Activated naive CD4-positive, alpha-beta T cell (primary cell): ENCODE results near the gene PIGZ.

Experiments used
- DNase-seq, 4 experiments: peaks; one replicate each; lab custom pipeline; 2025; lab: John Stamatoyannopoulos, UW

PIGZ gene, protein sequence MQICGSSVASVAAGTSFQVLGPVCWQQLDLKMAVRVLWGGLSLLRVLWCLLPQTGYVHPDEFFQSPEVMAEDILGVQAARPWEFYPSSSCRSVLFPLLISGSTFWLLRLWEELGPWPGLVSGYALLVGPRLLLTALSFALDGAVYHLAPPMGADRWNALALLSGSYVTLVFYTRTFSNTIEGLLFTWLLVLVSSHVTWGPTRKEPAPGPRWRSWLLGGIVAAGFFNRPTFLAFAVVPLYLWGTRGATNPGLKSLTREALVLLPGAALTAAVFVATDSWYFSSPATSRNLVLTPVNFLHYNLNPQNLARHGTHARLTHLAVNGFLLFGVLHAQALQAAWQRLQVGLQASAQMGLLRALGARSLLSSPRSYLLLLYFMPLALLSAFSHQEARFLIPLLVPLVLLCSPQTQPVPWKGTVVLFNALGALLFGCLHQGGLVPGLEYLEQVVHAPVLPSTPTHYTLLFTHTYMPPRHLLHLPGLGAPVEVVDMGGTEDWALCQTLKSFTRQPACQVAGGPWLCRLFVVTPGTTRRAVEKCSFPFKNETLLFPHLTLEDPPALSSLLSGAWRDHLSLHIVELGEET

DNA sequence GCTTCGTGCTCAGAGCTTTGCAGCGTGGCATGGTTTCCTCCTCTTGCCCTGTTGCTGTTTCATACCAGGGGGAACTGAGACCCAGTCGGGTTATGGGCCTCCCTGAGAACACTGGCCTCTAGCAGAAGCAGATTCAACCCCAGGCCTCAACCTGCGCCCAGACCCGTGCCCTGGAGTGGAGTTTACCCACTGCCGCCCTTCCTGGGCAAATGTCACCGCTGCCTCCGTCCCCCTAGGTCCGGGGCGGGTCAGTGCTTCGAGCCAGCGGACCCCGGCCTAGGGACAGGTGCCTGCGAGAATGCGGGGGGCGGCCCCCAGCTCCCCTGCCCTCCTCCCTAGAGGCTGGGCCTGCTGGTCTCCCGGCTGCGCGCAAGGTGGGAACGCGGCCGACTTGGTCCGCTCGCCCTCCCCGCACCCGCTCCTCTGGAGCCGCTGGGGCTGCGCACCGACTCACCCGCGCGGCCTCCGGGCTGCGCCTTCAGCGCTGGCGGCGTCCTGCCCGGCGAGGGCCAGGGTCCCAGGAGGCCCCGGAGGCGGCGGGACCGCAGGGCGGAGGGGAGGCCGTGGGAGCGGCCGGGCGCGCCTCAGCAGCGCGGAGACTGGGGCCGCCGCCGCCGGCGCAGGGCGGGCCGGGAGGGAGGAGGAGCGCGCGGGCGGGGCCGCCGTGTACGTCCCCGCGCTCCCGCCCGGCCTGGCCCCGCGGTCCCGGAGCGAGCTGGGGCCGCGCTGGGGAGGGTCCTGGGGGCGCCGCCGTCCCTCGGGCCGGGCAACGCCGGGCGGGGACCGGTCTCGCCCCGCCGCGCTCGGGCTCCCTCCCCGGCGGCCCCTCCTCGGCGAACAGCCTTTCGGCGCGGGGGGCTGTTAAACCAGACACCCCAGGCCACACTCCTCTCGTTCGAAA is at the start of gene PIGZ:
Gene PIGZ, minus strand, starts transcription at position 601 of the 901 bp plus-strand sequence. CDS start 16,802 bp downstream, outside the sequence.
- no peak for DNase-seq

- DNase-seq: no peak
These were observed 48.4 kb upstream of the PIGZ start for GRCh38 chr3:197017003-197017402.

DNA sequence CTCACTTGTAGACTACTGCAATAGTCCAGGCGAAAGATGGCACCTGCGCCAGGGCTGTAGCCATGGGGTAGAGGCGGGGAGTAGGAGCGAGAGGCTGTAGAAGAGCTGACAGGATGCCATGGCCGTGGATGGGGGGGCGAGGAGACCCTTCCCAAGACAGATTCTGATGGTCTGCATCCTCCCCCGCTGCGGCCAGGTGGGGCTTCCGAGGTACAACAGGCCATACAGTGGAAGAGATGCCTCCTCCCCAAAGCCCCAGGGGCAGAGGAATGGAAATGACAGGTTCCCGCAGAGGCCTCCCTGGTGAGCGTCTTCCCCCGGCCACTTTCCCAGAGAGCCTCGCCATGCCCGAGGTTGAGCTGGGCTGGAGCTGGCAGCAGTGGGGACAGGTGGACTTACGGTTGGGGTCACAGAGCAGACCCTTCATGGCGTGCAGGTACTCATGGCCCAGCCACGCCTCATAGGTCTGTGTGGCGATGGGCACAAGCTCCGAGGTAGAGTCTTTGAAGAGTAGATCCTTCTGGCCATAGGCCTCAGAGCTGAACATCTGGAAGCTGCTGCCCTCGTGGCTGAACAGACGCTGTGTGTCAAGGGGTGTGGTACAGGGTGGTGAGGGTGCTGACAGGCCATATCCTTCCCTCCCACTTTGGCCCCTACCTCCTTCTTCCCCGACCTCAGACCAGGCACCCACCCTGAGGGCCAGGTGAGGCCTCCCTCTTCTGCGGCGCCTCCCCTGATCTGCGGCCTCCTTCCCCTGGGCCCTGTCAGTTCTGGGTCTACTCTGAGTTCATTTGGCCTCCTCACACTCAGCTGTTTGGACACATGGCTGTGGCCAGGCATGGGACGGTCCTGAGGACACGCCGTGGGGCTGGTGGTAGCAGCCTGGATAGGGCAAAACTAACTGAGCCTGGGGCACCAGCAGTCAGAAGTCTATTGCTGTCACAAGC is 47.4 kb upstream of the PIGZ start:
- no peak for DNase-seq

DNA sequence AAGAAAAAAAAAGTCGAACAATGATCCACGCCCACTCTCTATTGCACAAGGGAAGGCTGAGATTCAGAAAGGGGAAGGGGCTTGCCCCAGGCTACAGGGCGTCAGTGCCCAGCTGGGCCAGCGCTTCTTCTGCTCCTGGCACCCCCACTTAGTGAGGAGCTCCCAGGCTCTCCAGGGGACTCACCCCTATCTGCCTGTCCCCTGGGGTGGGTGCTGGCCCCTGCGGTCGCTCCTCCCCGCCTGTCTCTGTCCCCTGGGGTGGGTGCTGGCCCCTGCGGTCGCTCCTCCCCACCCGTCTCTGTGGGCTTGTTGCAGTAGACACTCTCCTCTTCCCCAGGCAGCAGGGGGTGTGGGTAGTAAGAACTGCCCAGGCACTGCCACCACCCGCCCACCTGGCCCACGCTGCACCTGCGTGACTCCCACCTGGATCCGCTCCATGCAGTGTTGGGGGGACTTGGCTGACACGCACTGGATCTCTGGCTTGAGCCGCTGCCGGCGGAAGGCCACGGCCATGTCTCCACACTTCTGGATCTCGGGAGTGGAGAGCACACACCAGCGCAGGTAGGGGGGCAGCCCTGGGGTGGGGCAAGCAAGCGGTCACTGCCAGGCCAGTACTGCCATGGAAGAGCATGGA is 46.4 kb upstream of the PIGZ start:
- no peak for DNase-seq

GRCh38 chr3:197014024-197014423 is 45.4 kb upstream of the PIGZ start:
- DNase-seq: no peak

DNA sequence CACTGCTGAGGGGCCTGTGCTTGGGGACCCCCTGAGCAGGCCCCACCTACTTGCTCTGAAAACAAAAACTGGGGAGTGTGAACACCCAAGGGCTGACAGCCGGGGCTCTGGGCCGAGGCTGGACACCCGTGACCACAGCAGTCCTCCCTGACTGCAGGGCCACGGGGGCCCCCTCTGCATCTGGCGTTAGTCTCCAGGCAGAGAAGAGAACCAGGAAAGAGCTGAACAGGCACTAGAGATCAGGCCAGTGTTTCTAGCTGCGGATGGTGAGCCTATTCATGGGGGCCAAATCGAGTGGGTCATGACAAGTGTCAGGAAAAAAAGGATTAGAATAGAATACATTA is 43.9 kb upstream of the PIGZ start:
- no peak for DNase-seq

GRCh38 chr3:197011780-197012539 is 43.3 kb upstream of the PIGZ start:
- no peak for DNase-seq

DNA sequence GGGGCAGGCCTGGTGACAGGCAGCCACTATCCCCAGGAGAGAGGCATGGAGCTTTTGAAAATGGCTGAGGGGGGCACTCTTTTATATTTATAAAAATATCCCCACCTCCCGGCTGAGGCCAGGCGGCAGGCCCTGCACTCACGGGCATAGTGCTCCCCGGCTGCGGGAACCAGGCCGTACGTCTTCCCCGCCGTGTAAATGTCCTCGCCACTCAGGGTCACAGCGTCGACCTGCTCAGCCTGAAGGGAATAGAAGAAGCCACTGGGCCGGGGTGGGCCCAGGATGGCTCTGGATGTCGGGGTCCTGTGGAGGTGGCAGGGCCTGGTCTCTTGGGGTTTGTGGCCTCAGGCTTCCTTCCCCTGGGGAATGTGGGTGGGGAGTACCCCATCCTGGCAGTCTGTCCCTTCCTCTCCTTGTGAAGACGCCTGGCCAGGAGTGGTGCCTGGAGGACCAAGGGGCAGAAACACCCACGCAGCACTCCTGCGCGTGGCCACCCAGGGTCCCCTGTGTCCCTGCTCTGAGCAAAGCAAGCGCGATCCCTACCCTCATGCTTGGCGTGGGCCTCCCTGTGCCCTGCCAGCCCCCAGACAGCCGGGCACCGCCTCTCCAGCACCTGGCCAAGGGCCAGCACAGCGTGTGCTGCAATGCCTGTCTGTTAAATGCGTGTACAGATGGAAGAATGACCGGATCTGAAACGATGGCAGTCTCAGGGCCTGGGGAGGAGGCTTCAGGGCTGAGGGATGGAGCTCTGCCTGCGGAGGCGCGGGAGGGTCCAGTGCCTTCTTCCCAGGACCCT is 42.1 kb upstream of the PIGZ start:
- DNase-seq: no peak

- no peak for DNase-seq
These were observed 40.9 kb upstream of the PIGZ start for GRCh38 chr3:197009532-197010019.

DNA sequence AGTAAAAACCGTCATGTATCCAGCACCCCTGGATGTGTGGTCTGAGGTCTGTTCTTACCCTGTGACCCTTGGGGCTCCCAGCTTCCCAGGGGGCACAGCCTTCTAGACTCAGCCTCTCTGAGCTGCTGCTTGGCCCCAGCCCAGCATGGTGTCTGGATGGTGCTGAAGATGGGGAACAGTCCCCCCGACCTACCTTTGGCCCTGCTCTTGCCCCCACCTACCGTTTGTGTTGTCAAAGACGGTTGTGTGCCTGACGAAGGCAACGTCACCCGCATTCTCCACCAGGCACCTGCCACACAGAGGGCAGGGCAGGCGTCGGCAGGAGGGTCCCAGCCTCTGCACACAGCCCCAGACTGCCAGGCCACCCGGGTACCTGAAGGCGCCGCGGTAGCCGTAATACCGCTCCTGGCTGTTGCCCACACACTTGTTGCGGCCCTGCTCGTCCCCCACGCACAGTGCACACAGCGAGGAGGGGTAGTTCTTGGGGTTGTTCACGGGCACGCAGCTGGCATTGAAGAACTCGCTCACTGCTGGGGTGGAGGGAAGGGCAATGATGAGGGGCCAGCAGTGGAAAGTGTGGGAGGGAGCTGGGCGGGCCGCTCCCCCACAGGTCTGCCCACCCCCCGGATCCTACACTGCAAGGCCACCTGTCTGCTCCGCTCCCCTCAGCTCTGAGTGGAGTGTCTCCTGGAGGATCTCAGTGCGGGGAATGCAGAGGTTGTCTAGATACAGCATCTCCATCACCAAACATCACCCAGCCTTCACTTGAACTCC is 40.0 kb upstream of the PIGZ start:
- DNase-seq: no peak

- DNase-seq: no peak
These were observed 39.3 kb upstream of the PIGZ start for GRCh38 chr3:197007953-197008352.

DNA sequence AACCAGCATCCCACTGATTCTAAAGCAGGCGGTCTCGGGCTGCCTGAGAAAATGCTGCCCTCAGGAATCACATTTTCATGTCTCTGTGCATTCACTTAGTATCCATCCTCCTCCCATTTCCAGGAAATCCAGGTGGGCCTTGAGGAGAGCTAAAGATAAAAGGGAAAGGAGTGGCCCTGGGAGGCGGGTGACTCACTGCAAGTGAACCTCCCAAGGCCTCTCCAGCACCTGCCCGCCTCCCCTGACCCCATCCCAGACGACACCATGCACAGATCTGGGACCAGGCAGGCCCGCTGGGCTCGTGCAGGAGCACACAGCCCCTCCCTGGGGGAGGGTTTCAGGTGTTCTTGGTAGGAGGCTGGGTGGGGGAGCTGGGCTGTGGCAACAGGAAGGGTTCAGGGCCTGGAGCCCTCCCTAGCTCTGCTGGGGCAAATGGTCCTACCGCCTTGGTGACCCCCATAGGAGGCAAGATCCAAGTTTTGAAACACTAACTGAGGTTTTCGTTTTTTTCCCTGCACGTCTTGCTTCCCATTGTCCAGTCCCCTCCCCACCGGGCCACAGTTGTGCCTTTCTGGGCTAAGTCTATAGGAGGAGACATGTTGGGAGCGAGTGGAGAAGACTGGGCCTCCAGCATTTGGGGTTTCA is 38.8 kb upstream of the PIGZ start:
- no peak for DNase-seq

DNA sequence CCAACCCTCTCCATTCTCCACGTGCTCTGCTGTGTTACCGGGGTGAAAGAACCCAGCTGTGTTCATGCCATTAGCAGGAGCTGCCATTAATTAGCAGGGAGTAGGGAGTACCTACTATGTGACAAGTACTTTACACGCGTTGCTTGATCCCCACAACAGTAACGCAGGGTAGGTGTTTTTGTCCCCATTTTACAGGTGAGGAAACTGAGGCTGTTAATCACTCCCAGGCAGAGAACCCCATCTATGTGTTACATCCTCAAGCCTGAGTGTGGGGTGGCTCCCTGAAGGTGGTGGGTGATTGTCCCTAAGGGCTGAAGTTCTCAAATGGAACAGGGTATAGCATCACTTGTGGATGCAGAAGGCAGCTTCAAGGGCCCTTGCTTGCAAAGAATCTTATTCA is 38.2 kb upstream of the PIGZ start:
- DNase-seq: no peak

DNA sequence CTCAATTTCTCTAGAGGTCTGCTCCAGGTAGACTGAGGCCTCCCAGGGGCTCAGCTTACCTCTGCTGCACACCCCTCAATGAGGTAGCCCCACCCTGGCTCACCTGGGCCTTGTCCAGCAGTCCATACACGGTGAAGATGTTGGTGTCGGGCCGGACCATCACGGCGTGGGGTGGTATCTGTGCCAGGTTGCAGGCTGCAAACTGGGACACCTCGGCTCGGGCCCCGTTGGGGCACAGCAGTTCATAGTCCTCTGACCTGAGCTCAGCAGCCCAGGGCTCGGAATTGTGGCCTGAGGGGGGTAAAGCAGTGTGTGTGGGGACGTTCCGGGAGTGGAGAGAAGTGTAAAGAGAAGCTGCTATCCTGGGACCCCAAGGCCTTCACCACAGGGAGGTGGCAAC is 37.8 kb upstream of the PIGZ start:
- DNase-seq: no peak

DNA sequence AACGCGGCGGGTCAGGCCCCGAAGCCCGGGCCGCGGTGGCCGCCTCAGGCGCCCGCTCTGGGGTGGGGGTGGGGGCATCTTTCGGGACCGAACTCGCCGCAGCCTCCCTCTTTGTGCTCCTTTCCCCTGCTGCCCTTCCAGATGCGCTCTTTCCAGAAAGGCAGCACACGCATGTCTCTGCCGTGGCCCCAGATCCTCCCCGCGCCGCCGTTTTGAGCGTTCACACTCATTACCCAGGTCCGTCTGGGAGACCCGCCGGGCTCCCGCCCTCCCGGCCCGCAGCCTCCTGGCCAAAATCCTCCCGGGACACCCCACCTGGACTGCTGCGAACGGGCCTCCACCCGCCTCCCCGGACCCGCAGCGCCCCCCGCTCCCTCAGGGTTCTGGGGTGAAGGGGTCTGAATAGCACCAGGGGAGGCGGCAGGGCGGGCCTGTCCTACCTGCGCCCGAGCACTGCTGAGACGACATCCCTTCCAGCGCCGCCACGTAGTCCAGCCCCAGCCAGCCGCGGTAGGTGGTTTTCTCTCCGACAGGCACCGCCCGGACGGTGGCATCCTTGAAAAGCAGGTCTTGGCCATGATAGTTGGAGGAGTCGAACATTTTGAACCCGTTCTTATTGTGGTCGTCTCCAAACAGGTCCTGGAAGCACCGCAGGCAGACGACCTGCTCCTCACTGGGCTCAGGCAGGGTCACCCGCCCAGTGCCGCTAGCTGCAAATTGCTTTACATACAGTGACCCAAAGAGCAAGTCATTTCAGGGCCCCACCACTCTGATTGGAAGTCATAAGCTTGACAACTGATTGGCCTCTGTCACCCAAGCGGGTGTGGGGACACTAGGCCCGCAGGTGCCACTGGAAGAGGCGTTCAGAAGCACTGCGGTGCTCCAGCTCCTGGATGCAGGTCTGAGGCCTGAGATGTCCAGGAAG is 35.1 kb upstream of the PIGZ start:
- DNase-seq: peak in 1 of 4 experiments; percentile 39

GRCh38 chr3:197002701-197003454 is 34.2 kb upstream of the PIGZ start:
- DNase-seq: peak; percentile 27 to 73 (median 48)
